K562 (cell line): ENCODE results near the gene APOM. TPM values are rescaled to one million over a fixed set of nuclear protein-coding genes. Genes with fewer than 3 reads are reported as not detected.

ENCODE experiments used
- ATAC-seq: fragments of 200-7000 bp; cut with Tn5 transposase; 3 replicates; pipeline ENCODE4 v1.9.1; 2020; ENCODE audit warnings: moderate library complexity
- BruUV-seq: library from RNA; stranded (reverse); fragments of 400-500 nt; replicated peaks from 2 replicates; lab custom pipeline; 2021; lab: Mats Ljungman, UMichigan
- CTCF ChIA-PET: fragments of 300-600 bp; formaldehyde crosslinking; extraction: SDS; loops from one replicate; lab custom pipeline; 2021; ENCODE audit warnings: low intra/inter-chr PET ratio; lab: Yijun Ruan, JAX
- POLR2A ChIA-PET: fragments of 300-600, 350-650 bp; sonication (Branson Sonifier 250); formaldehyde crosslinking; extraction: SDS; loops from one replicate; lab custom pipeline; 2021; ENCODE audit warnings: antibody characterized with exemption, inconsistent platforms; lab: Yijun Ruan, JAX
- DNase-seq, 4 experiments: peaks; one replicate each; pipeline versions ENCODE4 v3.0.0 to v3.0.0-alpha.2; 2011 to 2018; ENCODE audit warnings: low spot score in 3 of 4, mixed read lengths in 3 of 4; ENCODE audit errors: extremely low read depth in 1 of 4
- FAIRE-seq: peaks from 2 replicates; lab custom pipeline; 2011; peaks lifted over from hg19 to GRCh38; lab: Jason Lieb, UNC
- H2AFZ ChIP-seq: 2 replicates; pipeline ENCODE4 v1.6.0; 2011; ENCODE audit warnings: low read depth, low read length, control low read depth, inconsistent platforms
- H3K27ac ChIP-seq: fragments of 200-600 bp; 3 replicates; pipeline ENCODE4 v1.8.0; 2011; ENCODE audit warnings: low read depth, mild to moderate bottlenecking, control low read depth, inconsistent platforms, low read length, moderate library complexity, mixed read lengths; ENCODE audit errors: extremely low read depth
- H3K27me3 ChIP-seq, 2 experiments: fragments of 300-600 bp in 1 of 2; 2 replicates in 1 of 2; 3 replicates in 1 of 2; pipeline versions ENCODE4 v1.6.0 to v1.8.0; 2011; ENCODE audit warnings: inconsistent platforms in 2 of 2, low read length in 2 of 2, mild to moderate bottlenecking in 1 of 2, mixed read lengths in 1 of 2, moderate library complexity in 1 of 2; ENCODE audit not compliant: control insufficient read depth in 2 of 2, insufficient read depth in 2 of 2
- H3K36me3 ChIP-seq: fragments of 300-600 bp; 3 replicates; pipeline ENCODE4 v1.8.0; 2011; ENCODE audit warnings: mild to moderate bottlenecking, low read length, inconsistent platforms; ENCODE audit not compliant: control insufficient read depth, insufficient read depth
- H3K4me1 ChIP-seq, 2 experiments: fragments of 200-600 bp in 1 of 2; replicated peaks in 1 of 2; 2 replicates in 1 of 2; 3 replicates in 1 of 2; pipeline versions ENCODE4 v1.5.1 to v1.8.0; 2011; ENCODE audit warnings: inconsistent platforms in 2 of 2, low read length in 2 of 2, mild to moderate bottlenecking in 1 of 2, mixed read lengths in 1 of 2, moderate library complexity in 1 of 2; ENCODE audit not compliant: control insufficient read depth in 2 of 2, insufficient read depth in 2 of 2
- H3K4me2 ChIP-seq: 2 replicates; pipeline ENCODE4 v1.6.1; 2011; ENCODE audit warnings: low read length, control low read depth, inconsistent platforms, mixed read lengths; ENCODE audit not compliant: insufficient read depth
- H3K4me3 ChIP-seq: fragments of 200-600 bp; sonication (generic), shearing (Covaris generic); 2 replicates; pipeline ENCODE4 v1.5.1; 2016; ENCODE audit warnings: control low read depth, inconsistent platforms
- H3K79me2 ChIP-seq: fragments of 200-600 bp; 3 replicates; pipeline ENCODE4 v1.8.0; 2011; ENCODE audit warnings: low read length, inconsistent platforms; ENCODE audit not compliant: control insufficient read depth, insufficient read depth
- H3K9ac ChIP-seq, 2 experiments: 2 replicates each; pipeline versions ENCODE4 v1.6.0 to v1.6.1; 2011; ENCODE audit warnings: low read depth in 2 of 2, low read length in 2 of 2, control low read depth in 1 of 2, inconsistent platforms in 1 of 2, mild to moderate bottlenecking in 1 of 2, mixed read lengths in 1 of 2; ENCODE audit not compliant: insufficient read depth in 1 of 2
- H3K9me1 ChIP-seq: one replicate; pipeline ENCODE4 v1.6.0; 2011; ENCODE audit warnings: inconsistent platforms, mild to moderate bottlenecking, low read length, moderate library complexity; ENCODE audit not compliant: control insufficient read depth, insufficient read depth
- H3K9me3 ChIP-seq: replicated peaks from 2 replicates; pipeline ENCODE4 v1.5.1; 2011; ENCODE audit warnings: low read depth, low read length, inconsistent platforms; ENCODE audit not compliant: control insufficient read depth, insufficient read depth
- H4K20me1 ChIP-seq: replicated peaks from 2 replicates; pipeline ENCODE4 v1.6.1; 2011; ENCODE audit warnings: low read length, inconsistent platforms, mixed read lengths; ENCODE audit not compliant: control insufficient read depth, insufficient read depth
- GTF2E2 ChIP-seq: fragments of 200-800 bp; sonication (Bioruptor generic); IDR thresholded peaks from 2 replicates; pipeline ENCODE4 v1.6.1; 2016; ENCODE audit warnings: missing genetic modification characterization, missing compliant biosample characterization
- MYNN ChIP-seq, 2 experiments: sonication (generic); formaldehyde crosslinking in 1 of 2; IDR thresholded peaks; 2 replicates each; pipeline versions ENCODE4 v1.5.0 to v1.6.1; 2016 to 2020; ENCODE audit warnings: antibody characterized with exemption in 1 of 2, missing genetic modification reagents in 1 of 2
- RBFOX2 ChIP-seq: fragments of 200-400 bp; formaldehyde crosslinking; IDR thresholded peaks from 2 replicates; pipeline ENCODE4 v1.6.1; 2017; ENCODE audit warnings: low read depth, mild to moderate bottlenecking, low read length, moderate library complexity
- ZNF740 ChIP-seq, 3 experiments: fragments of 200-800 bp in 1 of 3; sonication (Bioruptor generic) in 1 of 3; sonication (generic) in 1 of 3; formaldehyde crosslinking in 1 of 3; IDR thresholded peaks; 2 replicates each; pipeline versions ENCODE4 v1.6.1 to v1.8.0; 2016 to 2022; ENCODE audit warnings: mild to moderate bottlenecking in 2 of 3, missing compliant biosample characterization in 2 of 3, missing genetic modification characterization in 2 of 3, missing genetic modification reagents in 1 of 3
- WGBS: fragments of 100-300 bp; shearing (Covaris generic); methylation state at CpG from one replicate; pipeline ENCODE4 v1.1.6; 2016; ENCODE audit warnings: low coverage, mixed read lengths; ENCODE audit not compliant: insufficient coverage; ENCODE audit errors: missing lambda C conversion rate; 5-methylcytosine and 5-hydroxymethylcytosine counted together
- in situ Hi-C: fragments of 300-500 bp; cut with MboI; formaldehyde crosslinking; loops from 4 replicates; pipeline ENCODE4 v1.15.0; 2018; ENCODE audit warnings: inconsistent platforms, mixed read lengths
- intact Hi-C: fragments of 100-400 bp; cut with micrococcal nuclease; formaldehyde crosslinking; loops from 2 replicates; pipeline ENCODE4 v1.14.2; 2022
- polyA plus RNA-seq, 8 experiments: library from polyadenylated mRNA; depleted of rRNA in 4 of 8; stranded (reverse) in 5 of 8; unstranded in 3 of 8; fragments of >200 nt; fragmentation: Nextera tagmentation in 2 of 8; fragmentation: Illumina TruSeq in 1 of 8; extraction: Ambion mirVana in 2 of 8; extraction: Trizol in 1 of 8; gene quantifications; 2 replicates each; pipeline versions ENCODE4 v1.2.1 to v1.2.3, GENCODE V29; 2011 to 2014; ENCODE audit warnings: inconsistent platforms in 1 of 8, missing spikeins in 1 of 8
- total RNA-seq, 7 experiments: library from RNA; depleted of rRNA in 6 of 7; stranded (reverse); fragments of >200 nt in 6 of 7; fragmentation: Illumina TruSeq in 2 of 7; extraction: Trizol in 2 of 7; gene quantifications; 2 replicates each; pipeline versions ENCODE4 v1.2.1 to v1.2.3, GENCODE V29; 2011 to 2021; ENCODE audit warnings: low replicate concordance in 1 of 7

Gene APOM
- total and polyA plus RNA-seq, 9 of the 15 experiments (the other 6 are each of a cell fraction or from before 2014, with no cell fraction given), result 5.7 to 24.3 (median 10.4) TPM

- intact Hi-C loops, result no loop called here
- H3K4me2 ChIP-seq, result no peak overlapping the region
- TF ChIP-seq RBFOX2, result peak; percentile 38; the same call in 1 of the 2 replicates
- no peak for TF ChIP-seq GTF2E2 (tag)
- TF ChIP-seq MYNN (IDR thresholded peaks at IDR 0.05), result peak; percentile 36; the same call in 1 of the 2 replicates
- no peak for TF ChIP-seq MYNN (CRISPR knock-in tag; IDR thresholded peaks at IDR 0.05)
- peak; percentile 67 for TF ChIP-seq ZNF740 (CRISPR knock-in tag; IDR thresholded peaks at IDR 0.05)
- no peak for TF ChIP-seq ZNF740 (tag; IDR thresholded peaks at IDR 0.05)
- TF ChIP-seq, all 486 proteins: peak for 3
- no TSS peak for BruUV-seq
- H3K4me3 ChIP-seq, result no peak overlapping the region
- peaks cover 96% of the 10 kb centered on the region for H3K36me3 ChIP-seq
- no peaks in the 10 kb centered on the region for H3K79me2 ChIP-seq
- FAIRE-seq, result peak; percentile 37
- ChIA-PET POLR2A (interaction anchor here (0.6 to 14.8 kb wide), 11 partner anchors 5 to 197 kb away, joined by 3 to 274 read pairs (median 5); partner anchors contain the start of genes APOM, BAG6, C6orf47 and GPANK1), CTCF (no interaction called here)
- H3K9ac ChIP-seq, result no peak overlapping the region
- H2AFZ ChIP-seq, result no peak overlapping the region
- no peak overlapping the region for H3K27ac ChIP-seq
- no peaks in the 10 kb centered on the region for H3K9me3 ChIP-seq
- ATAC-seq, result no peak
- no peaks in the 10 kb centered on the region for H3K9me1 ChIP-seq
- H4K20me1 ChIP-seq, result peaks cover 27% of the 10 kb centered on the region
- 85% methylated on average over 9 of the region's 9 CpGs for WGBS
- in situ Hi-C loops, result no loop called here
- no peak for DNase-seq
- no peaks in the 10 kb centered on the region for H3K27me3 ChIP-seq
- peaks cover 3 to 10% of the 10 kb centered on the region in 2 experiments; a peak in 4 of 5 replicates for H3K4me1 ChIP-seq
Observed at GRCh38 chr6:31639043-31639442, 16.7 kb upstream of the APOM start.
